Fibroblast of the conjunctiva (primary cell): Measurements from ENCODE around the gene NAPSA.

Experiments
- DNase-seq: peaks from one replicate; pipeline ENCODE4 v3.0.0-alpha.2; 2010; ENCODE audit warnings: low read depth

NAPSA gene

DNA sequence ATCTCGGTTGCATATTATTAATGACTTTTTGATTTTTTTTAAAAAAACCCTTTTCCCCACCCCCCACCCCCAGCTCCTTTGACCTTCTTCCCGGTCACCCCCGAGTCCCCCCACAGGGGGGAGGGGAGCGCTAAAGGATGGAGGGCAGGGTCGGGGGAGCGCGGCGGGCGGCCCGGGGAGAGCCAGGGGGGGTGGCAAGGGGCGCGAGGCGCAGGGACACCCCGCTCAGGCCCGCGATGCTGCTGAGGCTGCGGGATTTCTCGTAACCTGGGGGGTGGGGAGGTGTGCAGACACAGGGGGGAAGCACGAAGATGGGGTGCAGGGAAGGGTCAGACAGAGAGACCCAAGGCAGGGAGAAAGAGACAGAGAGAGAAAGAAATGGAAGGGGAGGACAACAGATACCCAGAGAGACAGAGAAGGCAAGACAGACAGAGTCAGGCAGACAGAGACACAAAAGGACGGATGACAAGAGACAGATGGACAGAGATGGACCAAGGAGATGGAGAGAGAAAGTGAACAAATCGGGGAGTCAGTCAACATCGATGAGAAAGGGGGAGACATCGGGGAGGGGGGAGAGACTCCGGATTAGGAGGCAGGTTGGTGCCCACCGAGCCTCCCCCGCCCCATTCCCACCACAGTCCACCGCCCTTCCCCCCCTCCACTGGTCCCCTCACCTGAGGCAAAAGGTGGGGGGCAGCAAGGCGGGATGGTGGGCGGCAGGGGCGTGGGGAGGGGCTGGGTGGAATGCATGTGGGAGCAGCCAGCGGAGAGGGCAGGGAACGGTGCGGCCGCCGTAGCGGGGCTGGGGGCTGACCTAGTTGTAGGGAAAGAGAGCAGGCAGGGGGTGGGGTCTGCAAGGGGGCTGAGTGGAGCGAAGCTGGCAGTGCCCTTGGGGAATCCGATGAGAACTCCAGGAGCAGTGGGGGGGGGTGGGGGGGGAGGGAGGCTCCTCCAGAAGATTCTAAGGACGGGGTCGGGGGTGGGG lies 50.4 kb downstream of the NAPSA start:
- no peak for DNase-seq

DNA sequence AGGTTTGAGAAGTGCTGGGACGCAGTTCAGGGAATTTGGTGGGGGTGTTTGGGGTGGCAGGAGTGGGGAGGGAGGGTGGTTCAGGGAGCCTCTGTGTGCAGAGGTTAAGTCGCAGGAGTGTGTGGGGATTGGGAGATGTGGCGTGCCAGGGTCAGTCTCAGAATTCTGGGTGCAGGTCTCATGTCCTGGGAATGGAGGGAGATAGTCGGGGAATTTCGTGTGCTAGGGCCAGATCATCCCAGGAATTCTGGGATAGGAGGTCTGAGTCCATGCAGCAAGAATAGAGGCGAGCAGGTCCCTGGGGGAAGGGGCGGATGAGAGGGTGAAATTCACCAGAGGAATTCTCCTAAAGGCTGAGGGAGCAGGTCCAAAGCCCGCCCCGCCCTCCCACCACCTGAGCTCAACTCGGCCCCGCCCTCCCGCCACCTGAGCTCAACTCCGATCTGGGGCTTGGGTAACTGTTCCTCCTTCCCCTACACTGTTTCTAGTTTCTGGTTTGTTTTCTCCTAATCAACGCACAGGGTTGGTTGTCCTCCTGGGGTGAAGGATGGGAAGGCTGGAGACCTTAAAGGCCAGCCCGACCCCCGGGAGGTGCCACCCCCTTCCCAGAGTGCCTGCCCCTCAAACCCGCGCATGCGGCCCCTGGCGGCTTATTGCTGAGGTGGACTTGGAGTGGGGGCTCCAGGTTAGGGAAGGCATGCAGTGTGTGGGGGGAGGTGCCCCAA lies 51.5 kb downstream of the NAPSA start:
- no peak for DNase-seq

DNA sequence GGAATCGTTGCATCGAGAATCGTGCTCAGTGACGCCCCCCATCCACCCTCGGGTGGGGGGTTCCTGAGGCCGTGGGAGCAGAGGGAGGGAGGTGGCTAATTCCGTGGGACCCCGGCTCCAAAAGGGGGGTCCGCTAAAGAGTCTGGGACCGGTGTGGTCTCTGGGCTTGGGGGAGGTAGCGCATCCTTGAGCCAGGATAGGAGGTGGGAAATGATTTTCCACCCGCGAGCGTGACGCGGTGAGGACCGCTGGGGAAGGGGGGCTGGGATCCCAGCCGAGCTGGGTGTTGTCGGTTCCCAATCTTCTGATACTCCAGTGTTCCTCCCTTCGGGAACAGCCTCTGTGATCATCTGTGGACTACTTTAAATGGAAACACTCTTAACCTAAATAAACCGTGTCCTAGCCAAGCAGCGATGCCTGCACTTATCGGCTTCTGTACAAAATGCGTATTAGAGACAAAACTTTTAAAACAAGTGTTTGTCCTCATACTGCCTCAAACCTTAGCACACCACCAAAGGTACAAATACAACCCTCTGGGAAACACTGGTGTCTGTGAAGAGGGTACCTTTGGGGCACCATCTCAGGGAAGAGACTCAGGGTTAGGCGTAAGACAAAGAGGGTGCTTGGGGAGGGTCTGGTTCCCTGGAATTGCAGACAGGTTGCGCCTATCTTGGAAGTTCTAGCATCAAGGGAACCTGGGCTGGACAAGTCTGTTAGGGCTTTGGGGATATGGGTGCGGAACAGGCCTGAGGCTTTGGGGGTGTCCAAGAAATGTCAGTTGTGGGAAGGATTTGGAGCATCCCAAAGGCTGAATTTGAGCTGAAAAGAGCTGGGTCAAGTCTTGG lies 52.2 kb downstream of the NAPSA start:
- no peak for DNase-seq

DNA sequence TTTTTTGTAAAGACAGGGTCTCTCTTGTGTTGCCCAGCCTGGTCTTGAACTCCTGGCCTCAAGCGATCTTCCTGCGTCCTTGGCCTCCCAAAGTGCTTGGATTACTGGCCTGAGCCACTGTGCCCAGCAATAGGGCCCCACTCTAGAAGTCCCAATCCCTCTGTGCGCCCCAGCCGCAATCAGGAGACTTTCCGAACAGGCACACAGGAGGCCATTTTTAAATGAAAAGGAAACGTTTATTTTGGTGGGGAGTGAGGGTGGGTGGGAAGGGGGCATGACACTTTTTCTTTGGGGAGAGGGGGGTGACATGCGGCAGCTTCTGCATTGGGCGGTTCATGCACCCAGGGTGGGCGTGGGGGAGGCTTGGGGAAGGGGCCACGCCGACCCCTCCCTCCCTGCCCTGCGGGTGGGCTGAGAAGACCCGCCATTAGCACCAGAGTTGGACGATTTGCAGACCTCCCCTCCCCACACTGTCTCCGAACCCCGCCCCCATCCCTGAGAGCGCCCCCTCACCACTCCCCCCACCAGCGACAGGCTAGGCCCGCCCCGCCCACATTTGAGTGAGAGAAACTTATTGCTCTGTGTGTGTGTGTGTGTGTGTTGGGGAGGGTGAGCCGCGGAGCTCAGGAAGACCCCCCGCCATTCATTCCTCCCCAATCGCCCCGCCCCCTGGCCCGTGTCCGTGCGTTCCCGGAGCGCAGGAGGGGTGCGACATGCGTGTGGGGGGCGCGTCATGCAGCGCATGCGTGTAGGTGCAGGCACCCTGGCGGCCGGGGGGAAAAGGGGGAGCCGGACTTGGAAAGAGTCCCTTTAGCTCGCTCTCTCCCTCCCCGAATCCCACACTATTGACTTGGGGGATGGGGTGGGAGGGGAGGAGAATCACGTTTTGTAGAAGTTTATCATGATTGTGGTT lies 53.5 kb downstream of the NAPSA start:
- DNase-seq = no peak

GRCh38 chr19:50310759-50311465 lies 54.5 kb downstream of the NAPSA start:
- DNase-seq = no peak

- DNase-seq = no peak
These were observed 55.9 kb downstream of the NAPSA start for GRCh38 chr19:50309396-50310125.

DNA sequence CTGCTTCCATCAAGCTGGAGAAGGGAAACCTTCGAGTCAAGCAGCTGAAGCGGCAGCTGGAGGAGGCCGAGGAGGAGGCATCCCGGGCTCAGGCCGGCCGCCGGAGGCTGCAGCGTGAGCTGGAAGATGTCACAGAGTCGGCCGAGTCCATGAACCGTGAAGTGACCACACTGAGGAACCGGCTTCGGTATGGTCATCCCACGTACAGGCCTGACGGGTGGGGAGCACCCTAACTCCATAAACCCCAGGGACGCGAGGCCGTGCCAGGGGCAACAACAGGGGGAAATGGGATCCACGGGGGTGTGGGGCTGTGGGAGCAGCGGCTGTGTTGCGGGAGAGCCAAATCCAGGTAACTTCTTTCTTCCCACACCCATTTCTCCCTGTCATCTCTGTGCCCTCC lies 56.4 kb downstream of the NAPSA start:
- no peak for DNase-seq
